Activated CD4-positive, alpha-beta T cell treated with anti-CD3 and anti-CD28 coated beads, Interleukin-2, amount 10 ng/mL, durations not matched to agents 24 days and 14 days (primary cell): ENCODE measurements around the gene SOX13. TPM values are rescaled to one million over a fixed set of nuclear protein-coding genes. Genes with fewer than 3 reads are reported as not detected.

Source experiments
- DNase-seq: peaks from one replicate; pipeline ENCODE4 v3.0.0; 2022
- H3K27ac Mint-ChIP-seq: one replicate; pipeline ENCODE4 v1.8.0; 2022; ENCODE audit warnings: mild to moderate bottlenecking, mixed read lengths
- H3K27me3 Mint-ChIP-seq: one replicate; pipeline ENCODE4 v1.8.0; 2022; ENCODE audit warnings: mixed read lengths
- H3K36me3 Mint-ChIP-seq: one replicate; pipeline ENCODE4 v1.8.0; 2022; ENCODE audit warnings: low read depth, mild to moderate bottlenecking, mixed read lengths
- H3K4me1 Mint-ChIP-seq: one replicate; pipeline ENCODE4 v1.8.0; 2021; ENCODE audit warnings: mixed read lengths
- H3K4me3 Mint-ChIP-seq: one replicate; pipeline ENCODE4 v1.8.0; 2022; ENCODE audit warnings: mild to moderate bottlenecking, moderate library complexity, mixed read lengths
- H3K9me3 Mint-ChIP-seq: one replicate; pipeline ENCODE4 v1.8.0; 2021; ENCODE audit warnings: mixed read lengths
- intact Hi-C: fragments of 100-400 bp; cut with micrococcal nuclease; formaldehyde crosslinking; loops from one replicate; pipeline ENCODE4 v1.15.1; 2023
- total RNA-seq: library from RNA; stranded (reverse); gene quantifications from 2 replicates; pipeline ENCODE4 v1.2.3, GENCODE V29; 2022

SOX13 gene
- total RNA-seq, 1 donor from 2014 or later, result not detected

GRCh38 chr1:204161609-204162493 lies 88.9 kb downstream of the SOX13 start:
- no peaks in the 10 kb centered on the region for H3K4me1 Mint-ChIP-seq
- no peaks in the 10 kb centered on the region for H3K36me3 Mint-ChIP-seq
- no peak for DNase-seq
- peaks cover 6% of the 10 kb centered on the region for H3K27me3 Mint-ChIP-seq
- H3K4me3 Mint-ChIP-seq, result no peak overlapping the region
- intact Hi-C loops, result loop anchor here (1.0 to 5.0 kb wide), 5 partner anchors 45 to 333 kb away; partner anchors contain the start of gene PIK3C2B
- no peaks in the 10 kb centered on the region for H3K9me3 Mint-ChIP-seq
- no peak overlapping the region for H3K27ac Mint-ChIP-seq

GRCh38 chr1:204162494-204163074 lies 89.7 kb downstream of the SOX13 start:
- no peaks in the 10 kb centered on the region for H3K36me3 Mint-ChIP-seq
- H3K27ac Mint-ChIP-seq, result no peak overlapping the region
- no peaks in the 10 kb centered on the region for H3K9me3 Mint-ChIP-seq
- no peak overlapping the region for H3K4me3 Mint-ChIP-seq
- intact Hi-C loops, result loop anchor here (1.0 to 5.0 kb wide), 5 partner anchors 45 to 332 kb away; partner anchors contain the start of gene PIK3C2B
- H3K4me1 Mint-ChIP-seq, result no peaks in the 10 kb centered on the region
- H3K27me3 Mint-ChIP-seq, result peaks cover 6% of the 10 kb centered on the region
- DNase-seq, result peak; percentile 93

GRCh38 chr1:204166219-204166618 lies 93.3 kb downstream of the SOX13 start, which contains the start of gene REN:
TSS of gene REN (minus strand) at chr1:204166337. CDS start at chr1:204166293, 44 bp downstream.
- no peak for DNase-seq
- Mint-ChIP-seq H3K4me3 (no peak within 1 kb of the TSS), H3K36me3 (peaks cover 3% of the 10 kb centered on the region), H3K4me1 (no peaks in the 10 kb centered on the region), H3K9me3 (peaks cover 11% of the 10 kb centered on the region), H3K27me3 (peaks cover 2% of the 10 kb centered on the region), H3K27ac (no peak within 1 kb of the TSS)
- intact Hi-C loops, result no loop called here

GRCh38 chr1:204167730-204168129 lies 94.8 kb downstream of the SOX13 start:
- Mint-ChIP-seq H3K4me3 (no peak overlapping the region), H3K9me3 (peaks cover 14% of the 10 kb centered on the region), H3K27me3 (no peaks in the 10 kb centered on the region), H3K4me1 (no peaks in the 10 kb centered on the region), H3K27ac (no peak overlapping the region), H3K36me3 (peaks cover 3% of the 10 kb centered on the region)
- intact Hi-C loops, result no loop called here
- no peak for DNase-seq

GRCh38 chr1:204169858-204170257 lies 96.9 kb downstream of the SOX13 start:
- no peaks in the 10 kb centered on the region for H3K4me1 Mint-ChIP-seq
- H3K27ac Mint-ChIP-seq, result no peak overlapping the region
- intact Hi-C loops, result no loop called here
- peaks cover 3% of the 10 kb centered on the region for H3K36me3 Mint-ChIP-seq
- no peak for DNase-seq
- H3K4me3 Mint-ChIP-seq, result no peak overlapping the region
- H3K9me3 Mint-ChIP-seq, result peaks cover 18% of the 10 kb centered on the region
- no peaks in the 10 kb centered on the region for H3K27me3 Mint-ChIP-seq

GRCh38 chr1:204170494-204171155 lies 97.7 kb downstream of the SOX13 start:
- peaks cover 3% of the 10 kb centered on the region for H3K36me3 Mint-ChIP-seq
- intact Hi-C loops, result no loop called here
- H3K4me1 Mint-ChIP-seq, result no peaks in the 10 kb centered on the region
- no peak overlapping the region for H3K4me3 Mint-ChIP-seq
- H3K27ac Mint-ChIP-seq, result no peak overlapping the region
- peaks cover 18% of the 10 kb centered on the region for H3K9me3 Mint-ChIP-seq
- H3K27me3 Mint-ChIP-seq, result no peaks in the 10 kb centered on the region
- DNase-seq, result no peak

- Mint-ChIP-seq H3K27me3 (no peaks in the 10 kb centered on the region), H3K9me3 (peaks cover 18% of the 10 kb centered on the region), H3K27ac (no peak overlapping the region), H3K4me1 (no peaks in the 10 kb centered on the region), H3K36me3 (peaks cover 3% of the 10 kb centered on the region), H3K4me3 (no peak overlapping the region)
- intact Hi-C loops, result no loop called here
- DNase-seq, result no peak
These were observed 98.8 kb downstream of the SOX13 start for GRCh38 chr1:204171751-204172178.

- Mint-ChIP-seq H3K27me3 (no peaks in the 10 kb centered on the region), H3K4me3 (no peak overlapping the region), H3K27ac (no peak overlapping the region), H3K4me1 (no peaks in the 10 kb centered on the region), H3K36me3 (peaks cover 3% of the 10 kb centered on the region), H3K9me3 (peaks cover 18% of the 10 kb centered on the region)
- intact Hi-C loops, result no loop called here
- no peak for DNase-seq
These were observed 99.6 kb downstream of the SOX13 start for GRCh38 chr1:204172404-204173029.

- Mint-ChIP-seq H3K4me1 (no peaks in the 10 kb centered on the region), H3K36me3 (no peaks in the 10 kb centered on the region), H3K9me3 (peaks cover 13% of the 10 kb centered on the region), H3K4me3 (no peak overlapping the region), H3K27me3 (no peaks in the 10 kb centered on the region), H3K27ac (no peak overlapping the region)
- intact Hi-C loops, result no loop called here
- no peak for DNase-seq
These were observed 102.0 kb downstream of the SOX13 start for GRCh38 chr1:204174958-204175357.

- Mint-ChIP-seq H3K36me3 (no peaks in the 10 kb centered on the region), H3K27ac (no peak overlapping the region), H3K27me3 (no peaks in the 10 kb centered on the region), H3K4me3 (no peak overlapping the region), H3K9me3 (peaks cover 8% of the 10 kb centered on the region), H3K4me1 (no peaks in the 10 kb centered on the region)
- intact Hi-C loops, result no loop called here
- DNase-seq, result no peak
These were observed 103.1 kb downstream of the SOX13 start for GRCh38 chr1:204176049-204176448.

- no peaks in the 10 kb centered on the region for H3K27me3 Mint-ChIP-seq
- H3K27ac Mint-ChIP-seq, result no peak overlapping the region
- no peak overlapping the region for H3K4me3 Mint-ChIP-seq
- no peaks in the 10 kb centered on the region for H3K36me3 Mint-ChIP-seq
- DNase-seq, result no peak
- intact Hi-C loops, result no loop called here
- no peaks in the 10 kb centered on the region for H3K4me1 Mint-ChIP-seq
- H3K9me3 Mint-ChIP-seq, result peaks cover 4% of the 10 kb centered on the region
These were observed 104.2 kb downstream of the SOX13 start for GRCh38 chr1:204177133-204177532.
